B cell (primary cell): Measurements from ENCODE around the gene RABGAP1L.

ENCODE experiments used
- EZH2 ChIP-seq: IDR thresholded peaks from 2 replicates; pipeline ENCODE4 v1.6.1; 2012; ENCODE audit warnings: borderline replicate concordance, low read depth, mild to moderate bottlenecking, moderate library complexity, low read length; ENCODE audit not compliant: insufficient read depth, poor library complexity, severe bottlenecking
- TF ChIP-seq, protein P1 (sequence below): fragments of 200-600 bp; IDR thresholded peaks from one replicate; pipeline ENCODE4 v1.8.0; 2022; ENCODE audit warnings: antibody characterized with exemption, mild to moderate bottlenecking

DNA sequence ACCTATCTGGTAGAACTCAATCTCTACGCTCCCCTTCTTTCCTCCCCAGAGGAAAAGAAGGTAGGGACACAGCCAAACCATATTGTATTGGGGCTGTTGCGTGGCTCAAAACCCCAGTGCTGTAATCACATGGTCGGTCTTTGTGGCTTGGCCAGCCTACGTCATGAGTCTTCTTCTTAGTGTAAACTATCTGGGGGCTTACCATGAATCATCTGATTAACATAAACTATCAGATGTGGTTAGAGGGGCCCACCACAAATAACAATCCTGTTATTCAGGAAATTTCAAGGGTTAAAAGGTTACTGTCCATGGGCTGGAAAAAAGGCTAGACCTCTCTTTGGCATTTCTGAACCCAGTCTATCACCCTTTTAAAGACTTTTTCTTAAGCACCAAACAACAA lies 238.9 kb downstream of the RABGAP1L start:
- TF ChIP-seq, protein P1, sequence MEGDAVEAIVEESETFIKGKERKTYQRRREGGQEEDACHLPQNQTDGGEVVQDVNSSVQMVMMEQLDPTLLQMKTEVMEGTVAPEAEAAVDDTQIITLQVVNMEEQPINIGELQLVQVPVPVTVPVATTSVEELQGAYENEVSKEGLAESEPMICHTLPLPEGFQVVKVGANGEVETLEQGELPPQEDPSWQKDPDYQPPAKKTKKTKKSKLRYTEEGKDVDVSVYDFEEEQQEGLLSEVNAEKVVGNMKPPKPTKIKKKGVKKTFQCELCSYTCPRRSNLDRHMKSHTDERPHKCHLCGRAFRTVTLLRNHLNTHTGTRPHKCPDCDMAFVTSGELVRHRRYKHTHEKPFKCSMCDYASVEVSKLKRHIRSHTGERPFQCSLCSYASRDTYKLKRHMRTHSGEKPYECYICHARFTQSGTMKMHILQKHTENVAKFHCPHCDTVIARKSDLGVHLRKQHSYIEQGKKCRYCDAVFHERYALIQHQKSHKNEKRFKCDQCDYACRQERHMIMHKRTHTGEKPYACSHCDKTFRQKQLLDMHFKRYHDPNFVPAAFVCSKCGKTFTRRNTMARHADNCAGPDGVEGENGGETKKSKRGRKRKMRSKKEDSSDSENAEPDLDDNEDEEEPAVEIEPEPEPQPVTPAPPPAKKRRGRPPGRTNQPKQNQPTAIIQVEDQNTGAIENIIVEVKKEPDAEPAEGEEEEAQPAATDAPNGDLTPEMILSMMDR = no peak
- no peak for TF ChIP-seq EZH2
